NCI-H1436 treated with DMSO at 0.1 percent for 48 hours (cell line): Measurements from ENCODE around the gene FLNB.

Experiments
- DNase-seq: peaks from one replicate; lab custom pipeline; 2025; lab: John Stamatoyannopoulos, UW

Gene FLNB

GRCh38 chr3:58135712-58136543 is 127.7 kb downstream of the FLNB start:
- no peak for DNase-seq

DNA sequence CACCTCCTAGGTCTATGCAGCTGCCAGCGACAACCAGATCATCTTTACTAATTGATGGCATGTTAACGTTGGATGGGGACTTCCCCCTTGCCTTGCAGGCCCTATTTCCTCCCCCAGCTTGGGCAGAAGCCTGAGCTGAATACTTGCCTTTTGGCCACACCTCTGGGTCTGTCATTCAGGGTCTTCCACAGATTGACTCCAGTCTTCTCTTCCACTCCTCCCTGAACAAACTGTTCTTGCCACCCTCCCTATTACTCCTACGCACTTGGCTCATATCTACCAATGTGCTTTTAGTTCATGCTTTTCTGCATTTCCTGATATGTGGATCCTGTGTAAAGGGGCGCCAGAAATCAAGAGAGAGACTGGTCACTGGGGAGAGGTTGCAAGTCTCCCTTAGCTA is 129.1 kb downstream of the FLNB start:
- DNase-seq, result no peak

DNA sequence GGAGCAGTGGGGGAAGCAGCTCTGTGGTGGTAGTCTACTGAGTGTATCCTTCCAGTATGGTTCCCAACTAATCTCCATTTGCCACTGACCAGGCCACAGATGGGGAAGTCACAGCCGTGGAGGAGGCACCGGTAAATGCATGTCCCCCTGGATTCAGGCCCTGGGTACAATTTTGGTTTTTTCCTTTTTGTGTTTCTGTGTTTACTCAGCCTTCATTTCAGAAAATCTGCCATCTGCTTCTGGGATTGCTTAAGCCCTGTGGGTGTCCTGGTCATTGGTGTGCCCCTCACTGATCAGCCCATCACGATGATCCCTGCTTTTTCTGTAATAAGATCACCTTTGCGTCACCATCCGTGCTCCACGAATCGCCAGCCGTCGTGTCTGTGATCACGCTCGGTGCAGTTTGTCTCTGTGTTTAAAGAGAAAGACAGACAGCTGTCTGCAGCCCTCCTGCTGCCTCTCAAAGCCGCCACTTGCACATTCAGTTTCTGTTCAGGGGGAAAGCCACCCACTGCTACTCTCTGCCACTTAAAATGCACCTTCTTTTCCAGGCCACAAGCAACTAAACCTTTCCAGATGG is 133.6 kb downstream of the FLNB start:
- DNase-seq, result no peak

GRCh38 chr3:58143417-58144055 is 135.3 kb downstream of the FLNB start:
- no peak for DNase-seq

- DNase-seq, result no peak
Observed at GRCh38 chr3:58144478-58145325, 136.5 kb downstream of the FLNB start.

- DNase-seq, result no peak
Observed at GRCh38 chr3:58148049-58148448, 139.8 kb downstream of the FLNB start.

DNA sequence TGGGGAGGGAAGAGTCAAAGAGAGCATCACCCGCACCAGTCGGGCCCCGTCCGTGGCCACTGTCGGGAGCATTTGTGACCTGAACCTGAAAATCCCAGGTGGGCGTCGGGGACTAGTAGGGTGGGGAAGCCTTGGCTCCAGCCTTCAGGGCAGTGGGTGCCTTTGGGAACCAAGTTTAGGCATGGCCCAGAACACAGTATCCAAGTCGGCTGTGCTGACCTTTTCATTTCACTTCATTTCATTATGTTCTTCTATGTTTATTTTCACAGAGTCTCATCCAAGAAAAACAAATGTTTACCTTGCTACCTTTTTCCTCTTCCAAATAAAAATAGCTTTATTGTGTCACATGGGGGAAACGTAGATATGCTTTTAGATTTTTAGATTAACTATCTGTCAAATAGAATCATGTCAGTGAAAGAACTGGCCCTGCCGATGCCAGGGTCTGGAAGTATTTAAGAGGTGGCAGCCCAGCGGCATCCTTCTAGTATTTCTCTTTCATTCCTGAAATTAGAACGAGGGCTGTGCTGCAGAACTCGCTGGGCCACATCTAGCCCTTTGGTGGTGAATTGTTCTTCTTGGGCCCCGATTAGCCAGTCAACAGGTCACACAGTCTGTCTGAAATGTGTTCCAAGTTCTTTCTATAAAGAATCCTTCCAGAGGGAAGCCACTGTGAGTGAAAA is 142.0 kb downstream of the FLNB start:
- no peak for DNase-seq

DNA sequence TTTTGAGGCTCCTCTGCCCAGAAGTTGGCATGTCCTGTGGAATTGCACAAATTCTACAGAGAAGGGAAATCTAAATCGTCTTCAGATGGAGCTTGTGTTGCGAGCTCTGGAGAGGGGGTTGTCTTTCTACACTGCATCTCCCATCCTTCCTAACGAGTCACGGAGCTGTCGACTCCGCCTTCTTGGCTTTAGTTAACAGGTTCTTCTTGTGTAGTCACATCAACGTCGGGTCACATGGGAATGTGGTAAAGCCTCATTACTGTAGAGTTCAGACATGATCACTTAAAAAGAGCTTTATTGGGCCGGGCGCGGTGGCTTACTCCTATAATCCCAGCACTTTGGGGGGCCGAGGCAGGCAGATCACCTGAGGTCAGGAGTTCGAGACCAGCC is 142.6 kb downstream of the FLNB start:
- DNase-seq, result no peak

GRCh38 chr3:58151637-58152036 is 143.4 kb downstream of the FLNB start:
- no peak for DNase-seq

- DNase-seq, result no peak
Observed at GRCh38 chr3:58152225-58153015, 144.2 kb downstream of the FLNB start.

- no peak for DNase-seq
Observed at GRCh38 chr3:58153371-58153770, 145.1 kb downstream of the FLNB start.

DNA sequence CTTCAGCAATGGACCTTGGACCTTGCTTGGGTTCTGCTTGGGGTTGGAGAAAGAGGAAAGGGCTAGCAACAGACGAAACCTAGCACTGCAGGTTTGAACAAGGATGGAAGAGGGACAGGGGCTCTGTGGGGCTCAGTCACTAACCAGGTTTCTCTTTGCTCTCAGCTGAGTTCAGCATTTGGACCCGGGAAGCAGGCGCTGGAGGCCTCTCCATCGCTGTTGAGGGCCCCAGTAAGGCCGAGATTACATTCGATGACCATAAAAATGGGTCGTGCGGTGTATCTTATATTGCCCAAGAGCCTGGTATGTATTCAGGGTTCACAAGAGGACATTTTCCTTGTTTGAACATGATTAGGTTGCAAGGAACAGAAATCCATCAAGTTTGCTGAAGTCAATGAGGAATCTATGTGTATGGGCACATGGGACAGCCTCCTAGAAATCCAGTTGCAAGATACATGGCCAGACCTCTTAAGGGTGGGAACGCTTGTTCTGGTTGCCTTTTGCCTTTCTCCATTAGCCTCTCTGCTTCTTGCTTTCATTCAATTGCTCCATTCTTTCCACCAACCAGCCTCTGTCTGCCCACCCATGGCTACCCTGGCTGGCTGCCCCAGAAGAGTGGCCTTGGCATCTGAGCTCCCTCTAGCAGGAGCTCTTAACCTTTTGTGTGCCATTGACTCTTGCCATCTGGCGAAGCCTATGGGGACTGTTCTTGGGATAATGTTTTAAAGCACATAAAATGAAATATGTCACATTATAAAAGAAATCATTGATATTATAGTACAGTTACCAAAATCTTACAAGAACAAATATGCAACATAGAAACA is 146.6 kb downstream of the FLNB start:
- no peak for DNase-seq

DNA sequence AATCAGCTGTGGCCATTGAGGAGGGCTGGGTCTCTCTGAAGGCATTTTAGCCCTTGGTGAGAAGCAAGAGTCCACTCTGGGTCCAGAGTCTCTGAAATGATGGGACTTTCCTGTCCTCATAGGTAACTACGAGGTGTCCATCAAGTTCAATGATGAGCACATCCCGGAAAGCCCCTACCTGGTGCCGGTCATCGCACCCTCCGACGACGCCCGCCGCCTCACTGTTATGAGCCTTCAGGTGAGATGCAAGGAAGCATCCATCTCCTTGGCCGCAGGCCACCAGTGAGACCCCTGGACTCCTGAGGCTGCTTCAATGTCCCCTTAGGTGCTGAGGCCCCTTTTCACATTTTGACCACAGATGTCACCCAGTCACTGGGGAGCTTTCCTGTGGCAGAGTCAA is 147.6 kb downstream of the FLNB start:
- no peak for DNase-seq

DNA sequence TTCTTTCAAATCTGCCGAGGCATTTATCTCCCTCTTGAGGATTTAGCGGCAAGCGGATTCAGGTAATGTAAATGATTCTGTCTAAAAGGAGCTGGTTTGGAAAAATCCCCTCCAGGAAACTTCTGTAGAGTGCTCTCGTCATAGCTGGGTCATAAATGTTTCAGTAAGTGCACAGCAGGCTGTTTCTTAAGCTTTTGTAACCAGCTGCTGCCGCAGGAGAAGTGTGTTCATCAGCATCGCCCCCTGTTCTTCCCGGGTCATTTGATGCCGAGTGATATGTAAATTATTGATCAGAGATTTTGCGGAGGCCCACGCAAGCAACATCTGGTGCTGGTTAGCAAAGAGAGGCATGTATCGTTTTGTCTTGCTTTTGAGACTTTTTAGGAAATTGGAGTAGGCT is 149.5 kb downstream of the FLNB start:
- DNase-seq, result no peak

- no peak for DNase-seq
Observed at GRCh38 chr3:58158442-58159153, 150.4 kb downstream of the FLNB start.

DNA sequence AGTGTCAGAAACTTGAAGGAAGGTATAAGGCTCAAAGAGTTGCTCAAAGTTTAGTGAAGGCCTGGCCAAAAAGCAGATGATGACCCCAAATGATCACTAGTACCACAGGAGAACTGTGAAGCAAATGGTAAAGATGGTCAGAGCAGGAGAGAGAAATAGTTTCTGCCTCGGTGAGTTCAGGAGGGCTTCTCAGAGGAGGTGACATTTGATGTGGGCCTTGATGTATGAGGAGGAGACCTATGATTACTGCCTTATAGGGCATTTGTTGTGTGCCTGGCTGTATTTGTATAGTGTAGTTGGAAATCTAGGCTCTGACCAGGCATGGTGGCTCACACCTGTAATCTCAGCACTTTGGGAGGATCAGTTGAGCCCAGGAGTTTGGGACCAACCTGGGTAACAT is 152.2 kb downstream of the FLNB start:
- DNase-seq, result no peak

- no peak for DNase-seq
Observed at GRCh38 chr3:58161435-58162398, 153.5 kb downstream of the FLNB start.

DNA sequence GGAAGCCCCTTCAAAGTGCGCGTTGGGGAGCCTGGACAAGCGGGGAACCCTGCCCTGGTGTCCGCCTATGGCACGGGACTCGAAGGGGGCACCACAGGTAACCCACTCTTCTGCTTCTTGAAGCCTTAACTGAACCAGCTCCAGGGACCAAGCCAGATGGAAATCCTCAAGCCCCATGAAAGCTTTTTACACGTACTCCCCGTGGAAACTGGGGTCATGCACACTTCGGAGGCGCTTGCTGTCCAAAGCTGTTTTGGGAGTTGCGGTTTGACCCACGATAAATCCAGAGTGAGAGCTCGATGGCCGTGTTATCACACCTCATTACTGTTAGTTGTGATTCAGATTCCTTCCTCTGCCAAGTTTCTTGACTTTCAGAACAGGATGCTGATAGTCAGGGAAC is 155.0 kb downstream of the FLNB start:
- DNase-seq, result no peak
